ENCODE data around the gene SMAD5. TPM values are rescaled to one million over a fixed set of nuclear protein-coding genes. Genes with fewer than 3 reads are reported as not detected.

SMAD5 gene
- total and polyA plus RNA-seq, 2 of the 4 experiments (the other 2 are of a cell fraction) = 37.4 to 101 TPM

- Histone ChIP-seq H2AK5ac (ENCODE audit: low read depth, low read length) (no peak overlapping the region), H2BK5ac (ENCODE audit: low read depth, low read length, poor library complexity, severe bottlenecking) (no peak overlapping the region), H3K4me2 (ENCODE audit: low read depth, low read length) (no peak overlapping the region), H3K4ac (ENCODE audit: low read depth, low read length) (no peak overlapping the region), H3K27ac (ENCODE audit: insufficient read depth, low read length) (no peak overlapping the region), H4K20me1 (ENCODE audit: insufficient read depth, low read length) (no peaks in the 10 kb centered on the region), H3K79me1 (ENCODE audit: low read depth in 1 of 2, low read length in 2 of 2) (no peaks in the 10 kb centered on the region), H3K4me3 (ENCODE audit: insufficient read depth, low read depth, low read length) (no peak overlapping the region), H4K5ac (ENCODE audit: low read depth, low read length) (no peak overlapping the region), H3K23ac (ENCODE audit: low read depth, low read length) (no peak overlapping the region), H2AK9ac (replicated peaks; ENCODE audit: low read depth, low read length, poor library complexity) (no peak overlapping the region), H3K18ac (ENCODE audit: low read depth, low read length) (no peak overlapping the region), H3K14ac (replicated peaks; ENCODE audit: low read depth, low read length) (no peak overlapping the region), H4K91ac (ENCODE audit: insufficient read depth, low read depth, low read length) (no peak overlapping the region), H2BK15ac (ENCODE audit: low read depth, low read length) (no peak overlapping the region), H3K27me3 (ENCODE audit: control insufficient read depth, insufficient read depth, low read length) (peaks cover 4% of the 10 kb centered on the region; the same call in 1 of the 2 replicates), H3K9ac (ENCODE audit: low read depth, low read length) (no peak overlapping the region), H3K56ac (ENCODE audit: extremely low read depth, insufficient read depth, low read length) (no peak overlapping the region), H2BK20ac (ENCODE audit: low read depth, low read length) (no peak overlapping the region), H4K8ac (ENCODE audit: low read depth in 2 of 2, low read length in 2 of 2) (no peak overlapping the region), H2AFZ (replicated peaks; ENCODE audit: low read length, poor library complexity) (no peak overlapping the region), H3K9me3 (ENCODE audit: control insufficient read depth, insufficient read depth, low read length) (peaks cover under 1% of the 10 kb centered on the region; the same call in 1 of the 2 replicates), H3K9me1 (ENCODE audit: insufficient read depth, low read length) (no peaks in the 10 kb centered on the region), H2BK120ac (ENCODE audit: low read depth, low read length) (no peak overlapping the region), H3K4me1 (ENCODE audit: control insufficient read depth, insufficient read depth, low read length) (no peaks in the 10 kb centered on the region), H3K36me3 (ENCODE audit: control insufficient read depth, insufficient read depth, low read length) (no peaks in the 10 kb centered on the region)
- no TSS peak for BruUV-seq (replicated peaks)
- DNase-seq = no peak
- dilution Hi-C loops (cut with HindIII; ENCODE audit: low sequenced_read_pairs, unreplicated experiment) = no loop called here
- ChIA-PET CTCF (no interaction called here), POLR2A (ENCODE audit: unreplicated experiment) (no interaction called here)
- WGBS, 2 experiments (ENCODE audit: extremely low coverage in 2 of 2, insufficient read length in 1 of 2) = no CpG with 5 or more reads among the region's 2 CpGs
- in situ Hi-C loops (cut with MboI; ENCODE audit: low sequenced_read_pairs) = no loop called here
- ATAC-seq (ENCODE audit: low read depth) = no peak
- intact Hi-C loops (cut with micrococcal nuclease) = no loop called here
- TF ChIP-seq RFX5 (IDR thresholded peaks at IDR 0.05; ENCODE audit: low read depth, low read length) = no peak
- TF ChIP-seq MXI1 (IDR thresholded peaks at IDR 0.05; ENCODE audit: borderline replicate concordance, low read depth, low read length) = no peak
- TF ChIP-seq NFE2L2 (IDR thresholded peaks at IDR 0.05; ENCODE audit: low read depth, low read length) = no peak
- TF ChIP-seq SMC3 (IDR thresholded peaks at IDR 0.05; ENCODE audit: low read depth, low read length) = no peak
- no peak for TF ChIP-seq USF2 (IDR thresholded peaks at IDR 0.05; ENCODE audit: low read depth, low read length)
- TF ChIP-seq MAFK (IDR thresholded peaks at IDR 0.05; ENCODE audit: low read depth, low read length) = no peak
- no peak for TF ChIP-seq POLR2A (IDR thresholded peaks at IDR 0.05; ENCODE audit: low read depth, low read length)
- TF ChIP-seq ELK1 (IDR thresholded peaks at IDR 0.05; ENCODE audit: borderline replicate concordance, low read depth, low read length) = no peak
- no peak for TF ChIP-seq CEBPB (IDR thresholded peaks at IDR 0.05; ENCODE audit: low read depth, low read length)
- no peak for TF ChIP-seq FOS (IDR thresholded peaks at IDR 0.05; ENCODE audit: low read depth, low read length)
- TF ChIP-seq CHD1 (IDR thresholded peaks at IDR 0.05; ENCODE audit: low read depth, low read length) = no peak
- TF ChIP-seq RAD21 (IDR thresholded peaks at IDR 0.05; ENCODE audit: low read length) = no peak
- TF ChIP-seq RCOR1 (IDR thresholded peaks at IDR 0.05; ENCODE audit: insufficient replicate concordance, low read length) = no peak
- TF ChIP-seq CTCF (conservative IDR thresholded peaks at IDR 0.05; ENCODE audit: low read depth, low read length) = no peak
- no peak for TF ChIP-seq BHLHE40 (IDR thresholded peaks at IDR 0.05; ENCODE audit: low read depth, low read length)
- no peak for TF ChIP-seq MAZ (IDR thresholded peaks at IDR 0.05; ENCODE audit: borderline replicate concordance, low read depth, low read length)
Measured at GRCh38 chr5:136226401-136226800, 93.8 kb downstream of the SMAD5 start.
